ENCODE measurements around the gene MYH2. TPM values are rescaled to one million over a fixed set of nuclear protein-coding genes. Genes with fewer than 3 reads are reported as not detected.

The MYH2 gene
- polyA plus RNA-seq, 1 donor from 2014 or later, result not detected

DNA sequence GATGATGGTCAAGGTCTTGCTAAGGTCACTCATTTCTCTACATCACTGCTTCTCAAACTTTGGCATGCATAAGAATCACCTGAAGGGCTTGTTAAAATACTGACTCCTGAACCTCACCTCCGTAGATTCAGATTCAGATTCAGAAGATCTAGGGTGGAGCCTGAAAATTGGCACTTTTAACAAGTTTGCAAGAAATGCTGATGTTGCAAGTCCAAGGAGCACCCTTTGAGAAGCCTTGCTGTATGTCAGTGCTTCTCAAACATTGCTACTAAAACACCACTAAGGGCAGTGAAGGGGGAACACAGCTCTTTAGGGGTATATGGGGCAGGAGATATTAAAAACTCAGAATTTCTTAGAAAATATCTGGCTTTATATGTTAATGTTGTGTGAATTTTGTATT lies 17.4 kb downstream of the MYH2 start:
- no peak overlapping the region for H3K4me3 Mint-ChIP-seq
- peaks cover 0 to under 1% (median 0%) of the 10 kb centered on the region in 3 donors for H3K9me3 Mint-ChIP-seq
- H3K27ac Mint-ChIP-seq, result no peak overlapping the region
- peaks cover 6% of the 10 kb centered on the region for H3K27me3 Mint-ChIP-seq
- no peaks in the 10 kb centered on the region for H3K36me3 Mint-ChIP-seq
- no peaks in the 10 kb centered on the region for H3K4me1 Mint-ChIP-seq

DNA sequence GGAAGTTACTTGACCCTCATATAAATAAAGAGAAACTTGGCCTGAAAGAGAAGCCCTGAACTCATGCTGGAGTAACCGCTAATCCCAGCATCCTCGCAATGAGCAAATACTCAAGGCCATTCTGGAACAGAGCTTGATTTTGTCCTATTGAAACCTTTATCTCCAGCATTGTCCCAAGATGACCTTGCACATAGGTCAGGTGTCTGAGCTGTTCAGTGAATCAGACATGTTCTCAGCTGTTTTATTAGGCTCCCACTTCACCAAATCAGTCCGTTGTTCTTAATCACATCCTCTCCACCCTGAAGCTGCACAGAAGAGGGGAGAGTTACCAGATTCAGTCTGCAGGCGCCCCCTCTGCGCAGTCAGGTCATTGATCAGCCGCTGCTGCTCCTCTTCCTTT lies 22.0 kb downstream of the MYH2 start:
- Mint-ChIP-seq H3K36me3 (no peaks in the 10 kb centered on the region), H3K27ac (no peak overlapping the region), H3K4me3 (no peak overlapping the region), H3K27me3 (no peaks in the 10 kb centered on the region), H3K9me3 (peaks cover 0 to 7% (median 1%) of the 10 kb centered on the region in 3 donors), H3K4me1 (no peaks in the 10 kb centered on the region)

- Mint-ChIP-seq H3K27ac (no peak overlapping the region), H3K4me1 (no peaks in the 10 kb centered on the region), H3K36me3 (no peaks in the 10 kb centered on the region), H3K9me3 (peaks cover 0 to 7% (median 1%) of the 10 kb centered on the region in 3 donors), H3K27me3 (no peaks in the 10 kb centered on the region), H3K4me3 (no peak overlapping the region)
Measured at GRCh38 chr17:10526517-10526916, 22.9 kb downstream of the MYH2 start.

- Mint-ChIP-seq H3K27ac (no peak overlapping the region), H3K4me3 (no peak overlapping the region), H3K9me3 (peaks cover 0 to 7% (median 1%) of the 10 kb centered on the region in 3 donors), H3K27me3 (no peaks in the 10 kb centered on the region), H3K36me3 (no peaks in the 10 kb centered on the region), H3K4me1 (no peaks in the 10 kb centered on the region)
Measured at GRCh38 chr17:10523064-10523463, 26.4 kb downstream of the MYH2 start.

- H3K9me3 Mint-ChIP-seq, result peaks cover 0 to 7% (median 1%) of the 10 kb centered on the region in 3 donors
- H3K36me3 Mint-ChIP-seq, result no peaks in the 10 kb centered on the region
- no peaks in the 10 kb centered on the region for H3K4me1 Mint-ChIP-seq
- no peak overlapping the region for H3K27ac Mint-ChIP-seq
- H3K4me3 Mint-ChIP-seq, result no peak overlapping the region
- H3K27me3 Mint-ChIP-seq, result no peaks in the 10 kb centered on the region
Measured at GRCh38 chr17:10521949-10522348, 27.5 kb downstream of the MYH2 start.

DNA sequence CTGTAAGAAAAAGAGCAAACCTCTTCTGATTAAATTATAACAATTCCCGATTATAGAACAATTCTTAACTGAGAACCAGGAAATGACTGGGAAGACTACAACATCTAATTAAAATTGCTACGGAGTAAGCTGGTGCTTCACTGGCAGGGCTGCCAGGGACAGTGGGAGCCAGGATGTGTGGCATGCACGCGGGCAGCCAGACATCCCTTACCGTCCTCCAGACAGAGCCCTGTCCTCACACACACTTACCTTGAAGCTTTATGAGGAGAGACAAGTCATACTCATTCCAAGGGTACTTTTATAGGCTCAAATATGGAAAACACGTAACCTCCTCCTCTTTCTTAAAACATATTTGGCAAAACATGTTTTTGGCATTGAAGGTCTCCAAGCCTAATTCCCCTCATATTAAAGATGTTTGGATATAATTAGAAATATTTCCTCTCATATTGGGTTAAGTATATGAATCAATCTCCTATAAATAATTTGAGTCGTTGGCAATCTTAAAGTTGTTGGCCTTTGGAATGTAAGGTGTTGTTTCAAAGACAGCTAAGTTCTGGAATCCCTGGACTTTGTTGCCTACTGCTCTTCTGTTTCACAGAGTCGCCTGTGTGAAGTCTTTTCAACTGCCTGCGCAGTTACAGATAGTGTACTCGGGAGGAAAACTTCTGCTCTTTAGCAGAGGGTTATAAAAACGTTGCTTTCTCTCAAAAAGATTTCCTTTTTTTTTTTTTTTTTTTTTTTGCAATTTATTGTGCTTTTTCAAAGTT lies 31.0 kb downstream of the MYH2 start, which contains the start of gene MYH1:
Gene MYH1 (minus strand): TSS at position 272 of the 767 bp plus-strand sequence. CDS start 1,900 bp downstream, outside the sequence.
- Mint-ChIP-seq H3K4me1 (peaks cover 0 to 2% (median 0%) of the 10 kb centered on the region in 3 donors), H3K4me3 (no peak within 1 kb of the TSS), H3K36me3 (no peaks in the 10 kb centered on the region), H3K27me3 (peaks cover 2% of the 10 kb centered on the region), H3K9me3 (peaks cover 0 to 5% (median 0%) of the 10 kb centered on the region in 3 donors), H3K27ac (no peak within 1 kb of the TSS)

DNA sequence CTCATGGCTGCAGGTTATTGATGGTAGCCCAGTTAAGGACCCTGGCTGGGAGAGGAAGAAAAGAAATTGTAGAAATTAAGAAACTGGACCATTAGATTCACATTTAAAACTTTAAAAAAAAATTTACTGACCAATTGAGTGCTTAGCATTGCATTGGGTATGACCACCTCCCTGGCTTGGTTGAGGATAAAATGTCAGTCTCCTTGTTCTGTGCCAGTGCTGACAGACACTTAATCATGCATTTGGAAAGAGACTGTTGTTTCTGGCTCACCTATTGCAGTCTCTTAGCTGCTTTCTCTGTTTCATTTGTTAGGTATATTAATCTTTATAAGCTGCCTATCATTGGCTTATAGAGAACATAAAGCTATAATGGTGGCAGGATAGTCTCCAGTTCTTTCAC lies 32.8 kb downstream of the MYH2 start:
- no peak overlapping the region for H3K4me3 Mint-ChIP-seq
- H3K27me3 Mint-ChIP-seq, result peaks cover 2% of the 10 kb centered on the region
- no peak overlapping the region for H3K27ac Mint-ChIP-seq
- H3K9me3 Mint-ChIP-seq, result no peaks in the 10 kb centered on the region
- no peaks in the 10 kb centered on the region for H3K36me3 Mint-ChIP-seq
- peaks cover 0 to 2% (median 0%) of the 10 kb centered on the region in 3 donors for H3K4me1 Mint-ChIP-seq

- no peak overlapping the region for H3K4me3 Mint-ChIP-seq
- no peak overlapping the region for H3K27ac Mint-ChIP-seq
- peaks cover 0 to 2% (median 0%) of the 10 kb centered on the region in 3 donors for H3K4me1 Mint-ChIP-seq
- no peaks in the 10 kb centered on the region for H3K9me3 Mint-ChIP-seq
- H3K27me3 Mint-ChIP-seq, result peaks cover 2% of the 10 kb centered on the region
- H3K36me3 Mint-ChIP-seq, result no peaks in the 10 kb centered on the region
Measured at GRCh38 chr17:10516065-10516464, 33.4 kb downstream of the MYH2 start.

DNA sequence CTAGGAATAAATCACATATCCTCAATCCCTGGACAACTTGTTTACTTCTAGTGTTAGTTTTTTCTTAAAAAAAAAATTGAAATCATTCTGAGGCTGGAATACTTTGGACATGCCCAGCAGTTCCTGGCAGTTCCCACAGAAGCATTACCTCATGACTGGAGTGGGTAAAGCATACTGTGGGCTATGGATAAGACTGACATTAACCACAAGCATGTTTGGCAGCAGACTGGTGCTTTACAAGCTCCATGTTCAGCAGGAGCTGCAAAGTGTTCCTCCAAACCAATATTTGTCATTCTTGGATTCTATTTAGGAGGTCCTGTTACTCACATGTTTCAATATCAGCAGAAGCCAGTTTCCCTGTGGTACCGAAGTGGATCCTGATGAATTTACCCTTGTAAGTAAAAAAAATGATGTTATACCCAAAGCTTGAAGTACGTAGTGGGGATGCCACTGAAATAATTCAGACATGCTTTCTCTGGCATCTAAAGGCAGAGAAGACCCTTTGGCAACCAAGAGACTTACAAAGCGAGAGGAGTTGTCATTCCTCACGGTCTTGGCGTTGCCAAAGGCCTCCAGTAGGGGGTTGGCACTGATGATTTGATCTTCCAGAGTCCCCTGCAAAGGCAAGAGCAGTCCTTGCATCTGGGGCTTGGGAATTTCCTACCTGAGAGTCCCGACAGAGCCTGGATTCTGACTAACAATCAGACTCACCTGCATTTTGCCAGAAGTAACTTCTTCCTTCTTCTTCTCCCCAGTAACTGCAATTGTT lies 36.0 kb downstream of the MYH2 start:
- Mint-ChIP-seq H3K27ac (peak overlapping the region in 1 of 3 donors; percentile 28), H3K4me3 (peak overlapping the region in 1 of 4 donors; percentile 1), H3K36me3 (no peaks in the 10 kb centered on the region), H3K4me1 (peaks cover 0 to 2% (median 0%) of the 10 kb centered on the region in 3 donors), H3K9me3 (peaks cover 0 to 3% (median 0%) of the 10 kb centered on the region in 3 donors), H3K27me3 (peaks cover 2% of the 10 kb centered on the region)

- H3K4me1 Mint-ChIP-seq, result peaks cover 0 to 2% (median 0%) of the 10 kb centered on the region in 3 donors
- H3K4me3 Mint-ChIP-seq, result no peak overlapping the region
- peaks cover 2% of the 10 kb centered on the region for H3K27me3 Mint-ChIP-seq
- no peak overlapping the region for H3K27ac Mint-ChIP-seq
- H3K36me3 Mint-ChIP-seq, result no peaks in the 10 kb centered on the region
- peaks cover 0 to 3% (median 0%) of the 10 kb centered on the region in 3 donors for H3K9me3 Mint-ChIP-seq
Measured at GRCh38 chr17:10512856-10513255, 36.6 kb downstream of the MYH2 start.

DNA sequence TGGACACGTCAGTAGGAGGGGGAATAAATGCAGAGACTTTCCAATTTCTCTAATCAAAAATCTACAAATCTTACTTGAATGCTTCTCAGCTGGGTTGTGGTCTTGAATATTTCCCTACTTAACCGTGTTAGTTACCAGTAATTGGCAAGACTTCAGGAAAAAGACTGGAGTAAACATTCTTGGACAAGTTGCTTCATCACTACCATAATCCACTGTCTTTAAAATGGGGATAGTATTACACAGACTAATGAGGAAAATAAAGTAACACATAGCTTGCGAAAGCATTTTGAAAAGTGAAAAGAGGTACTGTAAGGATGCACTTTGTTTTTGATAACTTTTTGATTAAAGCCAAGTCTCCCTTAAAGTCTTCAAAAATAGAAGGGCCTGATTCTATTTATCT lies 49.5 kb downstream of the MYH2 start:
- H3K4me1 Mint-ChIP-seq, result no peaks in the 10 kb centered on the region
- no peak overlapping the region for H3K27ac Mint-ChIP-seq
- H3K4me3 Mint-ChIP-seq, result no peak overlapping the region
- H3K36me3 Mint-ChIP-seq, result no peaks in the 10 kb centered on the region
- H3K9me3 Mint-ChIP-seq, result peaks cover 0 to 5% (median 0%) of the 10 kb centered on the region in 3 donors
- peaks cover 5% of the 10 kb centered on the region for H3K27me3 Mint-ChIP-seq

GRCh38 chr17:10492004-10492403 lies 57.5 kb downstream of the MYH2 start:
- Mint-ChIP-seq H3K9me3 (peaks cover 8 to 28% (median 16%) of the 10 kb centered on the region in 3 donors), H3K27ac (no peak overlapping the region), H3K4me1 (no peaks in the 10 kb centered on the region), H3K36me3 (peaks cover 1% of the 10 kb centered on the region), H3K27me3 (peaks cover 5% of the 10 kb centered on the region), H3K4me3 (no peak overlapping the region)

DNA sequence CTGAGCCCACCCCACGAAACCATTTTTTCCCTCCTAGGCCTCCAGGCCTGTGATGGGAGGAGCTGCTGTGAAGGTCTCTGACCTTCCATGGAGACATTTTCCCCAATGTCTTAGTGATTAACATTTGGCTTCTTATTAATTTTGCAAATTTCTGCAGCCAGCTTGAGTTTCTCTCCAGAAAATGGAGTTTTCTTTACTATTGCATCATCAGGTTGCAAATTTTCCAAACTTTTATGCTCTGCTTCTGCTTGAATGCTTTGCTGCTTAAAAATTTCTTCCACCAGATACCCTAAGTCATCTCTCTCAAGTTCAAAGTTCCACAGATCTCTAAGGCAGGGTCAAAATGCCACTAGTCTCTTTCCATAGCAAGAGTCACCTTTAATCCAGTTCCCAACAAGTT lies 67.2 kb downstream of the MYH2 start:
- no peaks in the 10 kb centered on the region for H3K36me3 Mint-ChIP-seq
- H3K27me3 Mint-ChIP-seq, result no peaks in the 10 kb centered on the region
- H3K27ac Mint-ChIP-seq, result no peak overlapping the region
- no peak overlapping the region for H3K4me3 Mint-ChIP-seq
- no peaks in the 10 kb centered on the region for H3K4me1 Mint-ChIP-seq
- H3K9me3 Mint-ChIP-seq, result peaks cover 18 to 32% (median 31%) of the 10 kb centered on the region in 3 donors

DNA sequence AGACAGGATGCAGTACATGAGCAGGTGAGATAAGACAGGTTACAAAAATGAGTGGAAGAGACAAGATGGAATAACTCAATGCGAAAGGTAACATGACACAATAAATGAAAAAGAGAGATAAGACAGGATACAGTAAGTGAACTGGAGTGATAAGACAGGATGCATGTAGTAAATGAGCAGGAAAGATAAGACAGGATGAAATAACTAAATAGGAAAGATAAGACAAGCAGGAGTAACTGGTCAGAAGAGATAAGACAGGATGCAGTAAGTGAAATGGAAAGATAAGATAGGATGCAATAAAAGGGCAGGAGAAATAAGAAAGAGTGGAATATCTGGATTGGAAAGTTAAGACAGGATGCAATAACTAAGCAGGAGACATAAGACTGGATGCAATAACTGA lies 71.8 kb downstream of the MYH2 start:
- no peaks in the 10 kb centered on the region for H3K27me3 Mint-ChIP-seq
- no peak overlapping the region for H3K27ac Mint-ChIP-seq
- no peak overlapping the region for H3K4me3 Mint-ChIP-seq
- peaks cover 1 to 12% (median 8%) of the 10 kb centered on the region in 3 donors for H3K9me3 Mint-ChIP-seq
- no peaks in the 10 kb centered on the region for H3K4me1 Mint-ChIP-seq
- H3K36me3 Mint-ChIP-seq, result no peaks in the 10 kb centered on the region

DNA sequence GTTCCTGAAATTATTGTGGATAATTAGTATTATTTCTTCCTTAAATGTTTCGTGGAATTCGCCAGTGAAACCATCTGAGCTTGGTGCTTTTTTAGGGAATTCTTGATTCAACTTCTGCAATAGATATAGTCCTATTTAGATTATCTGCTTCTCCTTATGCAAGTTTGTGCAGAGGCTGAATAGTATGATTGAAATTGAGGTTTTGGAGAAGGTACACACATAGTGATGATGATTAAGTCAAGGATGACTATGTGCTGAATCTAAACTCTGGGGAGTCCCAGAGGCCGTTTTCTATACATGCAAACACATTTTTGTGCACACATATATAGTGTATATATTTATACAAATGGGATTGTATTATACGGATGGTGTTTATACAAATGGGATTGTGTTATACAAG lies 74.9 kb downstream of the MYH2 start:
- no peaks in the 10 kb centered on the region for H3K4me1 Mint-ChIP-seq
- H3K27ac Mint-ChIP-seq, result no peak overlapping the region
- H3K4me3 Mint-ChIP-seq, result no peak overlapping the region
- H3K27me3 Mint-ChIP-seq, result no peaks in the 10 kb centered on the region
- no peaks in the 10 kb centered on the region for H3K9me3 Mint-ChIP-seq
- H3K36me3 Mint-ChIP-seq, result no peaks in the 10 kb centered on the region

Measured in IgD-negative memory B cell (primary cell).